Spleen (tissue), 11 donors: Measurements from ENCODE around the gene ARL2BP. TPM values are rescaled to one million over a fixed set of nuclear protein-coding genes. Genes with fewer than 3 reads are reported as not detected.

Experiments used
- DNase-seq: peaks from one replicate; pipeline ENCODE4 v3.0.0-alpha.2; 2020
- H3K27ac ChIP-seq, 8 donors: fragments of 200-600 bp; sonication (generic) in 7 of 8; 1 replicate in 4 of 8; 2 replicates in 4 of 8; pipeline versions ENCODE4 v1.5.0 to v1.8.0; 2016 to 2021; ENCODE audit warnings: inconsistent platforms in 4 of 8, mild to moderate bottlenecking in 4 of 8, moderate library complexity in 1 of 8
- H3K27me3 ChIP-seq, 7 donors: fragments of 200-600 bp; sonication (generic) in 6 of 7; replicated peaks in 1 of 7; 1 replicate in 4 of 7; 2 replicates in 3 of 7; pipeline versions ENCODE4 v1.5.0 to v1.8.0; 2016 to 2021; ENCODE audit warnings: inconsistent platforms in 3 of 7, mild to moderate bottlenecking in 1 of 7
- H3K36me3 ChIP-seq, 6 donors: fragments of 200-600 bp; sonication (generic) in 5 of 6; 1 replicate in 4 of 6; 2 replicates in 2 of 6; pipeline versions ENCODE4 v1.5.0 to v1.8.0; 2016 to 2021; ENCODE audit warnings: inconsistent platforms in 2 of 6
- H3K4me1 ChIP-seq, 6 donors: fragments of 200-600 bp; sonication (generic) in 5 of 6; 1 replicate in 3 of 6; 2 replicates in 3 of 6; pipeline versions ENCODE4 v1.5.0 to v1.8.0; 2016 to 2021; ENCODE audit warnings: inconsistent platforms in 3 of 6
- H3K4me3 ChIP-seq, 8 donors: fragments of 200-600 bp; sonication (generic) in 7 of 8; 1 replicate in 4 of 8; 2 replicates in 4 of 8; pipeline versions ENCODE4 v1.5.0 to v1.8.0; 2016 to 2021; ENCODE audit warnings: inconsistent platforms in 4 of 8, mild to moderate bottlenecking in 4 of 8, moderate library complexity in 2 of 8
- H3K9me3 ChIP-seq, 8 donors: fragments of 200-600 bp; sonication (generic) in 7 of 8; 1 replicate in 4 of 8; 2 replicates in 4 of 8; pipeline versions ENCODE4 v1.5.0 to v1.8.0; 2016 to 2021; ENCODE audit warnings: inconsistent platforms in 4 of 8
- CTCF ChIP-seq, 11 experiments: fragments of 200-600 bp in 7 of 11; fragments of 450-650 bp in 4 of 11; sonication (generic) in 4 of 11; IDR thresholded peaks in 8 of 11; conservative IDR thresholded peaks in 3 of 11; 1 replicate in 7 of 11; 2 replicates in 4 of 11; pipeline versions ENCODE4 v1.4.0 to v1.8.0; 2016 to 2021; ENCODE audit warnings: antibody characterized with exemption in 11 of 11, inconsistent platforms in 4 of 11, mild to moderate bottlenecking in 1 of 11
- POLR2A ChIP-seq, 3 donors: fragments of 450-650 bp; IDR thresholded peaks; one replicate each; pipeline ENCODE4 v1.5.1; 2017; ENCODE audit warnings: antibody characterized with exemption in 3 of 3, mild to moderate bottlenecking in 1 of 3
- POLR2AphosphoS5 ChIP-seq, 3 donors: sonication (generic); formaldehyde crosslinking; IDR thresholded peaks; one replicate each; pipeline ENCODE4 v1.5.1; 2017; ENCODE audit warnings: antibody characterized with exemption in 3 of 3
- WGBS, 5 donors: extraction: QIAGEN DNeasy Blood & Tissue Kit in 3 of 5; methylation state at CpG; one replicate each; pipeline versions ENCODE4 v1.1.5 to v1.1.7; 2013 to 2018; 5-methylcytosine and 5-hydroxymethylcytosine counted together
- intact Hi-C: fragments of 100-400 bp; cut with DNase I; formaldehyde crosslinking; loops from one replicate; pipeline ENCODE4 v1.15.0; 2023; ENCODE audit warnings: low total_unique reads
- polyA plus RNA-seq, 3 donors: library from polyadenylated mRNA; stranded (reverse); fragments of 200-250 nt; gene quantifications; one replicate each; pipeline ENCODE4 v1.2.1, GENCODE V29; 2013
- total RNA-seq, 7 donors: library from RNA; depleted of rRNA in 3 of 7; stranded (reverse); fragments of >200 nt in 3 of 7; fragmentation: NEBNext Ultra II Directional in 4 of 7; extraction: Animal tissue kit (Norgen Biotek cat#: 25700) in 4 of 7; gene quantifications; one replicate each; pipeline versions ENCODE4 v1.1.0 to v1.2.1, GENCODE V29; 2016 to 2021
- donor health status: healthy with polysubstance abuse.
- donor health status: DM: no; HTN: no; CAD: no; lungs with moderate emphysema.
- donor health status: DM: no; HTN: no; CAD: no.
- donor health status: Bipolar disorder and iron deficiency.
- donor health status: healthy.
- donor health status: DM: no; HTN: no; CAD: no.
- donor health status: DM: yes; HTN: yes; CAD: no.

Gene ARL2BP
- total and polyA plus RNA-seq, 10 donors = 30.1 to 84.6 (median 61.1) TPM

DNA sequence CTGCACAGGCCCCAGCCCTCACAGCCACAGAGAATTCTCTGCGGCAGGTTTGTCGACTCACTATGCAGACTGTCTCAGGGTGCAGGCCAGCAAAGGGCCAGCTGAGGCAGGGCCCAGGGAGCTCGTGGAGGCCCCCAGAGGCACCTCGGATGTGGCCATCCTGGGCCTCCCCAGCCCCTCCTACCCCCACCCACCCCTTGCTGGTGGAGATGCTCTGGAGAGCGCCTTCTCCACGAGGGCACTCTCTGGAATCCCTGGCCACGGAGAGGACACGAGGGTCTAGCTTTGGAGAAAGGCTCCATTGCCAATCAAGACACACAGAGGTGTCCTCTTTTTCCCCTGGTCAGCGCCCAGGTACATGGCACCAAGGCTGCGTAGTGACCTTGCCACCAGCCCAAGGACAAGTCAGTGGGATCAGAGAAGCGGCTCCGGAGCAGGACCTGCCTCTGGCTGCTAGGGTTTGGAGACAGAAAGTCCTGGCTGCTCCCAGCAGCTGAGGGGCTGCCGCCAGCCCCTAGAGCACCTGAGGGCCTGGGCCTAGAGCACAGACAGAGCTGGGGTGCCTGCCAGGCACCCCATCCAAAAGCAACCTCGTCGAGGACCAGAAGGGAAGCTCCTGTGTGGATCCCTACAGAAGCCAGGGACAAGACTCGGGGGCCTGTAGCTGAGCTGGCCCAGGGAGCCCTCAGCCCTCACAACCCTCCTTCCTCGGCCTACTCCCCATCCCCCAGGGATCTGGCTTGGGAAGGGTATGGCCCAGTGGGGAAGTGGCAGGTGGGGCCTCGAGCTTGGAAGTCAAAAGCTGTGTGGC lies 18.7 kb downstream of the ARL2BP start:
- Histone ChIP-seq H3K9me3 (no peaks in the 10 kb centered on the region), H3K36me3 (no peaks in the 10 kb centered on the region), H3K27ac (no peak overlapping the region), H3K4me1 (peaks cover 0 to 44% (median 23%) of the 10 kb centered on the region in 6 donors), H3K27me3 (no peaks in the 10 kb centered on the region), H3K4me3 (no peak overlapping the region)
- DNase-seq = peak; percentile 62
- intact Hi-C loops = no loop called here
- WGBS, 5 donors = 82 to 89% (median 87%) methylated on average over 12 to 18 of the region's 18 CpGs
- TF ChIP-seq POLR2AphosphoS5 (IDR thresholded peaks at IDR 0.05) (no peak), CTCF (IDR thresholded peaks at IDR 0.05 in 8 of 11, conservative IDR thresholded peaks at IDR 0.05 in 3 of 11) (no peak), POLR2A (IDR thresholded peaks at IDR 0.05) (no peak)

DNA sequence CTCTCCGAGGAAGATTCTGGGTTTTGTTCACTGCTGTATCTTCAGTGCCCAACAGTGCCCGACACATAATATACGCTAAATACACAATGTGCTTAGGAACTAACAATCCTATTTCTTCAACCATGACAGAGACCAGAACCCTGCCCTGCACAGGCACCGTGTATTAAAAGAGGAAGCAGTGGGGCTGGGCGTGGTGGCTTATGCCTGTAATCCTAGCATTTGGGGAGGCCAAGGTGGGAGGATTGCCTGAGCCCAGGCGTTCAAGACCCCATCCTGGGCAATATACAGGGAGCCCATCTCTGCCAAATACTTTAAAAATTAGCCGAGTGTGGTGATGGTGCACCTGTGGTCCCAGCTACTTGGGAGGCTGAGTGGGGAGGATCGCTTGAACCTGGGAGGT lies 19.3 kb downstream of the ARL2BP start:
- H3K27me3 ChIP-seq = no peaks in the 10 kb centered on the region
- H3K27ac ChIP-seq = no peak overlapping the region
- no peak for TF ChIP-seq POLR2A (IDR thresholded peaks at IDR 0.05)
- TF ChIP-seq CTCF (IDR thresholded peaks at IDR 0.05 in 8 of 11, conservative IDR thresholded peaks at IDR 0.05 in 3 of 11) = no peak
- no peak for TF ChIP-seq POLR2AphosphoS5 (IDR thresholded peaks at IDR 0.05)
- no peaks in the 10 kb centered on the region for H3K36me3 ChIP-seq
- 72 to 83% (median 75%) methylated on average over 8 of the region's 8 CpGs for WGBS, 5 donors
- H3K9me3 ChIP-seq = no peaks in the 10 kb centered on the region
- H3K4me1 ChIP-seq = peaks cover 0 to 51% (median 25%) of the 10 kb centered on the region in 6 donors
- intact Hi-C loops = no loop called here
- H3K4me3 ChIP-seq = no peak overlapping the region
- DNase-seq = peak; percentile 51

DNA sequence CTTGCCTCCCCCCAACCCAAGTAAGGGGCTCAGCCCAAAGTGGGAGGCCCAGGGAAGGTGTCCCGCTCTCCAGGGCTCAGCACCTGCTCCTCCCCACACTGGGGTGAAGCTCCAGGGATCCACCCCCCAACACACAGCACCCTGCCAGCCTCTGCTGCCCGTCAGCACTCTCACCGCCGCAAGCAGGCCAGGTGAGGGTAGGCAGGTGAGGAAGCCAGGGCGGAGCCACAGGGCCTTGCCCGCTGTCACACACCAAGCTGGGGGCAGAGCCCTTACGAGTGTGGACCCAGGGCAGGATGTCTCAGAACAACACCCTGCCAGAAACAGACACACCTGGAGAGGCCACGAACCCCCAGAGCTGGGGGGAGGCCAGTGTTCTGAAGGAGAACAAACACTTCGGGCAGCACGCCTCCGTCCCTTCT lies 19.9 kb downstream of the ARL2BP start:
- WGBS, 5 donors = 86 to 93% (median 89%) methylated on average over 11 of the region's 11 CpGs
- intact Hi-C loops = no loop called here
- Histone ChIP-seq H3K27ac (peak overlapping the region in 1 of 8 donors; percentile 3), H3K27me3 (no peaks in the 10 kb centered on the region), H3K4me3 (no peak overlapping the region), H3K36me3 (no peaks in the 10 kb centered on the region), H3K9me3 (no peaks in the 10 kb centered on the region), H3K4me1 (peaks cover 0 to 54% (median 21%) of the 10 kb centered on the region in 6 donors)
- peak; percentile 69 for DNase-seq
- TF ChIP-seq POLR2AphosphoS5 (IDR thresholded peaks at IDR 0.05) = peak in 1 of 3 donors; percentile 21
- no peak for TF ChIP-seq POLR2A (IDR thresholded peaks at IDR 0.05)

GRCh38 chr16:57265850-57266530 lies 20.9 kb downstream of the ARL2BP start:
- Histone ChIP-seq H3K27ac (peak overlapping the region in 5 of 8 donors; percentile 31 to 65 (median 56)), H3K27me3 (no peaks in the 10 kb centered on the region), H3K4me3 (no peak overlapping the region), H3K9me3 (no peaks in the 10 kb centered on the region), H3K36me3 (no peaks in the 10 kb centered on the region), H3K4me1 (peaks cover 0 to 52% (median 16%) of the 10 kb centered on the region in 6 donors)
- intact Hi-C loops = no loop called here
- TF ChIP-seq POLR2AphosphoS5 (IDR thresholded peaks at IDR 0.05) (peak in 2 of 3 donors; percentile 55 to 65), CTCF (IDR thresholded peaks at IDR 0.05 in 8 of 11, conservative IDR thresholded peaks at IDR 0.05 in 3 of 11) (no peak), POLR2A (IDR thresholded peaks at IDR 0.05) (no peak)
- DNase-seq = peak; percentile 74
- WGBS, 5 donors = 73 to 85% (median 77%) methylated on average over 15 to 16 of the region's 16 CpGs
